GM10847 (cell line): Measurements from ENCODE around the gene MAT2B.

ENCODE experiments used
- POLR2A ChIP-seq: IDR thresholded peaks from 2 replicates; pipeline ENCODE4 v1.6.1; 2011; ENCODE audit not compliant: insufficient read length; ENCODE audit errors: extremely low read depth

The MAT2B gene

DNA sequence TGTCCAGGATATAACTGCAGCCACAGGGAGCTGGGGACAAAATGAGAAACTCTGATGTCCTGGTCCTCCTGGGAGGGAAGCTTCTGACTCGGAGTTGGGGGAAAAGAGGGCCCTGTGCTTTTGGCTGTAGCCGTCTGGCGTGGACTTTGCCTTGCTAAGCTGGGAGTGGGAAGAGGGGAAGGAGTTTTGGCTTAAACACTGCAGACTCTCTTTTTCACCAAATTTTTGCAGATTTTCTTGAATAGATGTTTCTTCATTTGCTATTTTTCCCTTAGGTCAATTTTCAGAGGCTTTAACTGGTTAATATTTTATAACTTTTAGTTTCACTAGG, 15.7 kb upstream of the MAT2B start:
- TF ChIP-seq POLR2A: no peak

DNA sequence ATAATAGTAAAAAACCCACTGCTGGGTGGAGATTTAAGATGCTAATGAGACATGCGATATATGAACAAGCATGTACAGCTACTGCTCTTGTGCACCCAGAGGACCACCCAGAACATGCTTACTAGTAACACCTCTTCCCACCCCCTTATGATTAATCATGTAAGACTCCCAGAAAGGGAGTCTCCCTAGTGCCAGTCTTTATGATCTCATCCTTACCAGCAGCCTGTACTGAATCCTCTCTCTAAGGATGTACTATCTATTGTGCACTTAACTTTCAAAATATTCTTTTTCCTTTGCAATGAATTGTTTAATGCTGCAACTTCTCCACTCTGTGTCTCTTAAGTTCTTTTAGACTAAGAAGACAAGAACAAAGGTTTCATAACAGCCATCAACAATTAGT, 9.1 kb upstream of the MAT2B start:
- TF ChIP-seq POLR2A: no peak

GRCh38 chr5:163497315-163497714, 8.1 kb upstream of the MAT2B start:
- no peak for TF ChIP-seq POLR2A

DNA sequence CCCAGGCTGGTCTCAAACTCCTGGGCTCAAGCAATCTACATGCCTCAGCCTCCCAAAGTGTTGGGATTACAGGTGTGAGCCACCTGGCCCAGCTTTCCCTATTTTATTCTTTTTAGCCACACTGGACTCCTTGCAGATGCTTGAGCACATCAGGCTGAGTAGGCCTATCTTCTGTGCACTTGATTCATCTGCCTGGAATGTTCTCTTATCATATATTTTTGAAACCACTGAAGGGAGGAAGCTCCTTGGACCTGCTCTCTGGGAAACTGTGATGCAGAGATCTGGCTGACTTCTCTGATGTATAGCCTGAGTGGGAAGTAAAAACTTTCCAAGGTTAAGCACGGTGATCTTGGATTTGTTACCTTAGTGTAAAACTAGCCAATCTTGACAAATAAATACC, 6.5 kb upstream of the MAT2B start:
- no peak for TF ChIP-seq POLR2A

- no peak for TF ChIP-seq POLR2A
Observed at GRCh38 chr5:163502521-163502920, 2.9 kb upstream of the MAT2B start.

- no peak for TF ChIP-seq POLR2A
Observed at GRCh38 chr5:163503106-163504078, 2.0 kb upstream of the MAT2B start.

- TF ChIP-seq POLR2A: no peak
Observed at GRCh38 chr5:163504079-163504931, 1.1 kb upstream of the MAT2B start.

- no peak for TF ChIP-seq POLR2A
Observed at GRCh38 chr5:163505049-163505367, 411 bp upstream of the MAT2B start.

DNA sequence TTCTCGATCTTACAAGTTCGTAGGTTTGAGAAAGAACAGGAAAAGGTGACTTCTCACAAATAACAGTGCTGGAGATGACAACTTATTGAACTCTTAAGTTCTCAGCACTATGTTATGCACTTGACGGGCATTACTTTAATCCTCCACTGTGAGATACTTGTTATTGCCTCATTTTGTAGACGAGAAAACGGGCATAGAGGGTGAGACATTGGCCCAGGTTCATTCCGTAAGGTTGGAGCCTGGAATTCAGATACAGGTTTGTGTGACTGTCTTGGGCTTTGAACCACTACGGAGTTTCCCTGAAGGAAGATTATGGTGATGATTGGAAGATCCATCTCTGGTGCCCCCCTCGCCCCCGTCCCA, 657 bp downstream of the MAT2B start:
- no peak for TF ChIP-seq POLR2A

- no peak for TF ChIP-seq POLR2A
Observed at GRCh38 chr5:163506726-163507125, 1.3 kb downstream of the MAT2B start.

- TF ChIP-seq POLR2A: no peak
Observed at GRCh38 chr5:163508753-163509152, 3.3 kb downstream of the MAT2B start.

DNA sequence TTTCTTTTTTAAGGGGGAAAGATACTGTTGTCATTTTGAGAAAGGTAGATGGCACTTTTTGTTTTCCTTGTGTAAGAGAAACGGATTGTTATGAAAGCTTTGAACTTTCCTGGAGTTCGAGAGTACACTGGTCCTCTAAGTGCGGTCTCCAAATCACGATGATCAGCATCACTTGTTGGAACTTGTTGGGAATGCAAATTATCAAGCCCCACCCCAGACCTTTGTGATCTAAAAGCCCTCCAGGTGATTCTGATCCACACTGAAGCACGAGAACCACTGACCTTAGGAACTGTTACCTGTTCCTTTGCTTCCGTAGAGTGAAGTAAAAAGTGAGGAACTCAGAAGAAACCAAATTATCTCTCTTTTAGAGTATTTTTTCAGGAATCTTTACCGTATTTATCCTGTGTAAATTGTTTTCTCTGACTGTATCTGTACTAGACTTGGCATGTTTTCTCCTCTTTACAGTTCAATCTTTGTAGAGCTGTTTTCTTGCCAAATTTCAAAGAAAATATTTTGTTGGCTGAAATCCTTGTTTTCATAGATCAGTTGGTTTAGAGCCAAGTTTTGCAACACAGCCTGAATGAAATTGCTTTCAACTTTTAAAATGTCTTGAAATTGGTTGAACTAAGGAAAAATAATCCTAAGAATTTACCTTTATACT, 4.0 kb downstream of the MAT2B start:
- TF ChIP-seq POLR2A: no peak

DNA sequence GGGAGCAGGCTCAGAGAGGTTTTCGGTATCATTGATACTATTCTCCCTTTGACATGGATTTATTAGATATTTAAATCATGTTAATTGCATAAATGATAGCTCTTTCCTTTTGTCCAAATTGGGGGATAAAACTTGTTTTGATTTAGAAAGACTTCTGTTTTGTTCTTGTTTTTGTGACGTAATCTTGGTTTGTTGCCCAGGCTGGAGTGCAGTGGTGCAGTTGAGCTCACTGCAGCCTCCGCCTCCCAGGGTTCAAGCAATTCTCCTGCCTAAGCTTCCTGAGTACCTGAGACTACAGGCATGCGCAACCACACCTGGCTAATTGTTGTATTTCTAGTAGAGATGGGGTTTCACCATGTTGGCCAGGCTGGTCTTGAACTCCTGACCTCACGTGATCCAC, 7.1 kb downstream of the MAT2B start:
- no peak for TF ChIP-seq POLR2A

GRCh38 chr5:163525096-163525495, 19.7 kb downstream of the MAT2B start:
- TF ChIP-seq POLR2A: no peak

- TF ChIP-seq POLR2A: no peak
Observed at GRCh38 chr5:163529698-163530097, 24.3 kb downstream of the MAT2B start.

GRCh38 chr5:163531272-163531671, 25.9 kb downstream of the MAT2B start:
- no peak for TF ChIP-seq POLR2A
